CD4-positive, alpha-beta T cell treated with Interleukin-4 for 4 hours (primary cell): ENCODE data around the gene BST2.

Source experiments
- DNase-seq: peaks from one replicate; pipeline ENCODE4 v3.0.0-alpha.2; 2020

Gene BST2, protein sequence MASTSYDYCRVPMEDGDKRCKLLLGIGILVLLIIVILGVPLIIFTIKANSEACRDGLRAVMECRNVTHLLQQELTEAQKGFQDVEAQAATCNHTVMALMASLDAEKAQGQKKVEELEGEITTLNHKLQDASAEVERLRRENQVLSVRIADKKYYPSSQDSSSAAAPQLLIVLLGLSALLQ

DNA sequence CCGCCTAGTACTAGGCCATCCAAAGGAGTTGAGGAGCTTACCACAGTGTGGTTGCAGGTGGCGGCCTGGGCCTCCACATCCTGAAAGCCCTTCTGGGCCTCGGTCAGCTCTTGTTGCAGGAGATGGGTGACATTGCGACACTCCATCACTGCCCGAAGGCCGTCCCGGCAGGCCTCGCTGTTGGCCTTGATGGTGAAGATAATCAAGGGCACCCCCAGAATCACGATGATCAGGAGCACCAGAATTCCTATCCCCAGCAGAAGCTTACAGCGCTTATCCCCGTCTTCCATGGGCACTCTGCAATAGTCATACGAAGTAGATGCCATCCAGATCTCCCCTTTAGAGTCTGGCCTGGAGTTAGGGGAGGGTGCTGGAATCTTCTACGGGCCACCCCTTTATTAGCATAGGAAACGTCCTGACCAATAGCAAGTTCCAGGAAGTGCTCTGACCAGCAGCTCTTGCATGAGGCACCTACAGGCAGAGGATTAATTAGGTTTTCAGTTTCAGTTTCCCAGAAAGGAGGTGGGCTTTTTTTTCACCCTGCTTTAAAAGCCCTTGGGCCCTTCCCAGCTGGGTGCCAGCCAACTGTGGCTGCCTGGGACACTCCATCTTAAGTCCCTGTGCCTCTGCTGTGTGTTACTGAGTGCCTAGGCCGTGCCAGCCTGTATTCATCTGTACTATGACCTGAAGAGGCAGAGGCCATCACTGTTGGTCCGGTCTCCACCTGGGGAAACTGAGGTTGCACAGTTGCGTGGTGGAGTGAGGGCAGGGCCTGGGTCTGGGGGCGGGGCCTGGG lies at the start of gene BST2:
Gene BST2, minus strand, starts transcription at position 381 of the 796 bp plus-strand sequence. Its CDS starts 55 bp downstream, at position 326.
- DNase-seq = peak; percentile 80

DNA sequence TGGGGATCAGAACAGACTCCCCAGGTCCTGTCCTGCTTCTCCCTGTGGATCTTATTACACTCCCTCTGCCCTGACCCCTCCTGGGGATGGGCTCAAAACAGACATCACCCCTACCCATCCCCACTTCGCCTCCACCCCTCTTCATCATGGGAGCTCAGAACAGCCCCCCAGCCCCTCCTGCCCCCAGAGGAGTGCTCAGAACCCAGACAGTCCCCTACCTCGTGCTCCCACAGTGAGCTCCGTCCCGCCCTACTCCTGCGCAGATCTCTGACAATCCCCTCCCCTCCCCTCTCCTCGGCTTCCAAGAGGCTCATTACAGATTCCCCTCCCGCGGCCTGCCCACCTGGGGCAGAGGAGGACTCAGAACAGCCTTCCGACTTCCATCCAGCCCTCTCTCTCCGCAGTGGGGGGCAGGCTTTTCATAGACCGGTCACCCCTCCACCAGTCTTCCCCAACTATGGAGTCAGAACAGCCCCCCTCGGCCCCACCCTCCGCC lies 49.2 kb upstream of the BST2 start:
- no peak for DNase-seq

DNA sequence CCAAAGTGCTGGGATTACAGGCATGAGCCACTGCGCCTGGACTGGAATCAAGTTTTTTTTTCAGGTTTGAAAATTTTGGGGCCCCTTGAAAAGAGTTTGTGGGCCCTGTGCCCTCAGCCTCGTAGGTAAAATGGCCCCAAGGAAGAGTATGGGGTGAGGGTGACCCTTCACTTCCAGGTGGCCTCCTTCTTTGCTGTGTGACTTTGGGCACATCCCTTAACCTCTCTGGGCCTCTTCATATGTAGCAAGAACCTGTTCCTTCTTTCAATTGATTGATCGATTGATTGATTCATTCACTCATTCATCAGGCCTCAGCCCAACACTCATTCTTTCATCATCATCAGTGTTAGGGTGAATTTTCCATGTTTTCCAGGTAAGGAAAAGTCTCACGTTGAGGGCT lies 46.4 kb upstream of the BST2 start:
- no peak for DNase-seq

DNA sequence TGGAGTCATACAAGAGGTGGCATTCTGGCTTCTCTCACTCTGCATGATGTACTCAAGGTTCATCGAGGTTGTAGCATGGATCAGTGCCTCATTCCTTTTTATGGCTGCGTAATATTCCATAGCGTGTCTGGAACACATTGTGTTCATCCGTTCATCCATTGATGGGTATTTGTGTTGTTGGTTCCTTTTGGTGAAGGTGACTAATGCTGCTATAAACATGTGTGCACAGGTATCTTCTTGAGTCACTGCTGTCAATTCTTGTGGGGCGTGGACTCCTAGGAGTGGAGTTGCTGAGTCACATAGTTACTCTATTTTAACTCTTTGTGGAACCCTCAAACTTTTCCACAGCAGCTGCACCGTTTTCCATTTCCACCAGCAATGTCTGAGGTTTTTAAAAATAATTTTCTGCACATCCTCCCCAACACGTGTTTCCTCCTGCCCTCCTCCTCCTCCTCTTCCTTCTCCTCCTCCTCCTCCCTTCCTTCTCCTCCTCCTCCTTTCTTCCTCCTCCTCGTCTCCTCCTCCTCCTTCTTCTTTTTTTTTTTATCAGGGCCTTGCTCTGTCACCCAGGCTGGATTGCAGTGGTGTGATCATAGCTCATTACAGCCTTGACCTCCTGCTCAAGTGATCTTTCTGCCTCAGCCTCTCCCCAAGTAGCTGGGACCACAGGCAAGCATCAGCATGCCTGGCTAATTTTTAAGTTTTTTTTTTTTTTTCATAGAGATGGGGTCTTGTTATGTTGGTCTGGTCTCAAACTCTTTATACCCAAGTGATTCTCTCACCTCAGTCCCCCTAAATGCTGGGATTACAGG lies 45.0 kb upstream of the BST2 start:
- peak; percentile 54 for DNase-seq

DNA sequence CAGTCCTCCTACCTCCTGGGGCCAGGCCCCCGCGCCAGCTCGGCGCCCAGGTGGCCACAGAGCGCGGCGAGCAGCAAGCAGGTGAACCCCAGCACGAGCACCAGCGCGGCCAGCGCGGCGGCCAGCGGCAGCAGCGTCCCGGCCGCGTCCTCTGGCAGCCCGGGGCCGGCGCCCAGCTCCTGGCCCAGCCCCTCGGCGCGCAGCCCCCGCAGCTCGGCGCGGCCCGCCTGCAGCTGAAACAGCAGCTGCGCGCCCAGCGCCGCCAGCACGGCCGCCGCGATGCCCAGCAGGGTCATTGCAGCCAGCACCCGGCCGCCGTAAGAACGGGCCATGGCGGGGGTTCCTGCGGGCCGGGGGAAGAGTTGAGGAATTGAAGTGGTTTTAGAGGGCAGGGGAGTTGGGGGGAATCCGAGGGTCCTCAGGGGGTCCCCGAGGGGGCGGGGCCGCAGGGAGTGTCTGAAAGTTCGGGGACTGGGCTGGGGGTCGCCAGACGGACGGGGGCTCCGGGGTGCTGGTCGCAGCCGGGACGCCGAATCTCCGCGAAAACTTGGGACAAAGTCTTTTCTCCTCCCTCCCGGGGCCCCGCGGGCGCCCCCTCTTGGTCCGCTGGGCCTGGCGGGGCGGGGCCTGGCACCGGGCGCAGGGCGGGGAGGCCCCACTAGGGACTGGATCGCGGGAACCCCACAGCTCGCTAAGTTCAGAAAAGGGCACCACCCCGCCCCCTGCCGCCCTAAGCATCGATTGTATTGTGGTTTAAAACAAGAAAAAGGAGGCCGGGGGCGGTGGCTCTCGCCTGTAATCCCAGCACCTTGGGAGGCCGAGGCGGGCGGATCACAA lies 42.9 kb upstream of the BST2 start, which contains the start of gene TMEM221:
Gene TMEM221, minus strand, starts transcription at position 538 of the 837 bp plus-strand sequence. Its CDS starts 206 bp downstream, at position 332.
- peak; percentile 43 for DNase-seq

DNA sequence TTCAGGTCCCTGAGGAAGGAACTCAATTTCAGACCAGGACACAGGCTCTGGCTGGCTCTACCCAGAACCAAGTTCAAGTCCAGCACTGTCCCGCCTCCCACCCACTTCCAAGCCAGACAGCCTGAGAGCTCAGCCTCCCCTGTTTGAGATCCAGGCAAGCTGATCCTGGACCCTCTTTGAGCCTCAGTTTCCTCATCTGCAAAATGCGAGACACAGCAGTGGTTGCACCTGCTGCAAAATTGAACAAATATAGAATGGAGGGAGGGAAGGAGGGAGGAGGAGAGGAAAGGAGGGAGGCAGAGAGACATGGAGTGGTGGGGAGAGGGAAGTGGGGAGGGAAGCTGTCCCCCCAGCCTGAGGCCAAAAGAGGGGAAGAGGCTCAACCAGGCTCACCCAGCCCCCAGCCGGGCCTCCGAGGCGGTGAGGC lies 42.3 kb upstream of the BST2 start:
- no peak for DNase-seq

DNA sequence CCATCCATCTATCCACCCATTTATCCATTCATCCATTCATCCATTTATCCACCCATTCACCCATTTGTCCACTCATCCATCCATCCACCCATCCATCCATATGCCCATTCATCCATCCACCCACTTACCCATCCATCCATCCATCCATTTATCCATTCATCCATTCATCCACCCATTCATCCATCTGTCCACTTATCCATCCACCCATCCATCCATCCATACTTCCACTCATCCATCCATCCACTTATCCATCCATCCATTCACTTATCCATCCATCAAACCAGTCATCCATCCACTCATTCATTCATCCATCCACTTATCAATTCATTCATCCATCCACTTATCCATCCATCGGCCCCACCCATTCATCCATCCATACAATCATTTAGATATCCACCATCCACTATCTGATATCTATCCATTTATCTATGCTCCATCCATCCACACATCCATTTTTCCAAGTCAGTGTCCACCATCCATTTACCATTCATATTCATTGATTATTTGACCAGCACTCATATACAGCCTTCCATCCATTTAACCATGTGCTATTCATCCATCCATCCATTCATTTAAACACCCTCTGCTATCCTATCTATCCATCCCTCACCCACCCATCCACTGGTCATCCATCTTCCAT lies 40.2 kb upstream of the BST2 start:
- DNase-seq = no peak

DNA sequence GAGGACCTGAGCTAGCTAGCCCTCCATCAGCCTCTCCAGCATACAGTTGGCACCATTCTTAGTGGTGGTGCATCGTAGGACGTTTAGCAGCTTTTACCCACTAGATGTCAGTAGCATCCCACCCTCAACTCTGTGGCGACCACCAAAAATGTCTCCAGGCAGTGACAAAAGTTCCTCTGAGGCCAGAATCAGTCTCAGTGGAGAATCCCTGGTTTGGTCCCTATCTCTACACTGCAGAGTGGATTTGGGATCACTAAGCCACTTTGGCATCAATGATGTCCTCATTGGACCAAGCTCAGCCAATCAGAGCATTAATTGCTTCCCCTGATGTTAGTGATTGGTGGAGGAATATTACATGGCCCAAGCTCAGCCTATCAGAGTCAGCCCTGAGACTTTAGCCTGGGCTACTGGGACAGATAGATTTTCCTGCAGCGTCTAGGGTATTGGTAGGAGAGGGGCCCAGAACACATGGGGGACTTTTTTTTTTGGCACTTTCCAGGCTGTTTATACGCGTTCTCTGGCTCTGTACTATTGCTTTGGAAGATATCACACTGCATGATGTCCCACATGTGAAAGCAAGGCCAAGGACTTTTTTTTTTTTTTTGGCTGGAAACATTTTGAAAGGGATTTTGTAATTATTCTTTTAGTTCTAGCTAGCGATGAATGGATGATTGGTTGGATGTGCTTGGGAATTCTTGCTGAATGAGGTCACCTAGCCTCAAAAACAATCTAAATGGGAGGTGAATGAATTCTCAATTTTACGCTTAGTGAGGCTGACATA lies 36.0 kb upstream of the BST2 start:
- DNase-seq = peak; percentile 12

DNA sequence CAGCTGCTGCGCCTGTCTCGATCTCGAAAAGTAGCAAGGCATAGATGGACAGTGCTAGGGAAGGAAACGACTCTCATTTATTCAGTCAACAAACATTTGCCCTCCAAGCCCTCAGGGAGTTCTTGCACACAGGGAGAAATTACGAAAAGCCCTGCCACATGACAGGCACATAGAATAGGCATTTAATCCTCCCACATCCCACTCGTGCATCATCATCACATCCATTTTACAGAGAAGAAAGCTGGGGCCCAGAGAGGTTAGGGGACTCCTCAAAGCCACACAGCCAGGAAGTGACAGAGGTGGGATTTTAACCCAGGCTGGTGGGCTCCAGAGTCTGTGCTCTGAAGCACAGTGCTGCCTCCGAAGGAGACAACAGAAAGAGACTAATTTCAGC lies 31.4 kb upstream of the BST2 start:
- no peak for DNase-seq

DNA sequence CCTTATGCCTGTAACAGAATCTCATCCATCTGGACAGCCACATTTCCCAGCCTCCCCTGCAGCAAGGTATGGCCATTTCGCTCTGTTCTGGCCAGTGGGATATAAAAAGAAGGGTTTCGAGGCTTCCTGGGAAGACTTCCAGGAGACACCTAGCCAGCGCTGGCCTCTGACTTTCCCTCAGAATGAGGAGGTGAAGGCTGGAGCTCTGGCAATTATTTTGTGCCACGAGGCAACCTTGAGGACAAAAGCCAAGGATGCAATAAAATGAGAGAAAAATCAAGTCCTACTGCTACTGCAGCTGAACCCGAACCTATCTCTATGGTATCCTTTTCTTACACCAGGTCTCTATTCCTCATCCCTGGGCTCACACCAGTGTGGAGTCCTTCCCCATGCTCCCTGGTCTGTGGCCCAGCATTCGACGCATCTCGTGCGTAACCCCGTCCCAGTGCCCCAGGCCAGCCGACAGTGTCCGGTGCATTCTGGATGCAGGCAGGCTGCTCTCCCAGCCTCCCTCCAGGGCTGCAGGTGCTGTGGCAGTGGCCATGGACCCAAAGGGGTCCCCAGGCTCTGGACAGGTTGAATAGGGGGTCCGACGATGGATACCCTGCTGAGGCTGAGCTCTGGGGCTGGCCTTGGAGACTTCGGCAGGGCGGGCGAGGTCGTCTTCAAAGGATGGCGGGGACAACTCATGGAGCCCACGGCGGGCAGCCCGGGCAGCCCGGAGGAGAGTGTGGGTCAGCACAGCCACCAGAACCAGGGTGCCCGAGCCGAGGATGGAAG lies 30.9 kb upstream of the BST2 start:
- DNase-seq = no peak

DNA sequence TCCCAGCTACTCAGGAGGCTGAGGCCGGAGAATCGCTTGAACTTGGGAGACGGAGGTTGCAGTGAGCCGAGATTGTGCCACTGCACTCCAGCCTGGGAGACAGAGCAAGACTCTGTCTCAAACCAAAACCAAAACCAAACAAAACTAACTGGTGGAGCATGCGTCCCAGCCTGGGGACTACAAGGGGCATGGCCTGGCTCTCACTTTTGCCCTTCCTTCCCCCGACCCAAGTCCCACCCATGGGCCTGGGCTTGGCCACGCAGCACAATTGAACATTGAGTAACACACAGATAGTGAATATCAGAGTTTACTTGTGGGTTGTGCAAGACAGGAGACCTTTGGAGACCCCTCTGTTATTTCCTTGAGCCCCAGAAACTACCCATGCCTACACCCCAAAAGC lies 29.8 kb upstream of the BST2 start:
- no peak for DNase-seq

DNA sequence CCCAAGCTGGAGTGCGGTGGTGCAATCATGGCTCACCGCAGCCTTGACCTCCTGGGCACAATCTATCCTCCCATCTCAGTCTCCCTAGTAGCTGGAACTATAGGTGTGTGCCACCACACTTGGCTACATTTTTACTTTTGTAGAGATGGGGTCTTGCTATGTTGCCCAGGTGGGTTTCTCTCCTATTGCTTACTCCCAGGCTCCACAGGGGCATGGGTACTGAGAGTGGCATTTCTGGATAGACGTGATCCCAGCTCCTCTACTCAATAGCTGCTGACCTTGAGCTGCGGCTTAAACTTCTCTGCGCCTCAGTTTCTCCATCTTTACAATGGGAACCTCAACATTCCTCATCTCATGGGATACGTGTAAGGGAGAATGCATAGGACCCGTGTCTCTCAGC lies 26.0 kb upstream of the BST2 start:
- DNase-seq = no peak

DNA sequence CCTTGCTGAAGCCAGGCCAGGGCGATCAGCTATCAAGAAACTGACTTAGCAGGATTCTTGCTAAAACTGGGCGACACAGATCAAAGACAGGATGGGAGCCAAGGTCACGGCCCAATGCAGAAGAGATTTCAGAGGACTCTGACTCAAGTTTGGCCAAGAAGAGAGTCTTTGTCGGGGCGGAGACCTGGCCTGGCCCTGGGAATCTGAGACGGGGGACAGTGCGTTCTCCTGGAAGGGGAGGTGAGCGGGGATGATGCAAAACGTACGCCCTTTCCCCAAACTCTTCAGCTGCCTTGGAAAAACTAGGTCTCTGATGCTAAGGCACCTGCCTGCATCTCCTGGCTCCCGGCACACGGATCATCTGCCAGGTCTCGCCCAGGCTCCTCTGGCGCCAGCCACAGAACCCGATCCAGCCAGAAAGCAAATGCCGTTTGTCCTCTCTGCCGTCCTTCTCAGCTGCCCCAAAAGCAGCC lies 24.2 kb upstream of the BST2 start:
- no peak for DNase-seq

DNA sequence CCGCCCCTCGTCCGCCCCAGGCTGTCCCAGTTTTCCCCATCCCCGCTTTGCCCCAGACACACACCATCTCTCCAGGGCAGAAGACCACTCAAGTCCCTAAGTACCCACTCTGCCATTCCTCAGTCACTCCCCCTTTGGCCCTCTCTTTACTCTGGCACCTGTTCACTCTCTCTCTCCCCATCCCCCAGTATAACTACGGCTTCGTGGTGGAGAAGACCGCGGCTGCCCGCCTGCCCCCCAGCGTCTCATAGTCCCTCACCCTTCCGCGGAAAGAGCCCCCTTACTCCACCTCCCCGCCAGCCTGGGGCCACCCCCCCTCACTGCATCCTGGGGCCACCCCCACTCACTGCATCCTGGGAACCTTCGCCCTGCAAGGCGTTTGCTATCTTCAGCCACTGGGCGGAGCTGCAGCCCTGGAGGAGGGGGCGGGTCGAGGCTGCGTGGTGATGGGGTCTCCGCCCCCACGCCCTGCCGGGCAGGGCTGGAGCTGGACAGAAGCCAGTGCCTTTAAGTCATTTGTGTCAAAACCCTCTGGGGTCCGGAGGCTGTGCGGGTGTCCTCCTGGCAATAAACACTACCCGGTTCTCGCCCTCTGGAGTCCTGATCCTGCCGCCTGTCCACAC lies 19.4 kb upstream of the BST2 start:
- no peak for DNase-seq

DNA sequence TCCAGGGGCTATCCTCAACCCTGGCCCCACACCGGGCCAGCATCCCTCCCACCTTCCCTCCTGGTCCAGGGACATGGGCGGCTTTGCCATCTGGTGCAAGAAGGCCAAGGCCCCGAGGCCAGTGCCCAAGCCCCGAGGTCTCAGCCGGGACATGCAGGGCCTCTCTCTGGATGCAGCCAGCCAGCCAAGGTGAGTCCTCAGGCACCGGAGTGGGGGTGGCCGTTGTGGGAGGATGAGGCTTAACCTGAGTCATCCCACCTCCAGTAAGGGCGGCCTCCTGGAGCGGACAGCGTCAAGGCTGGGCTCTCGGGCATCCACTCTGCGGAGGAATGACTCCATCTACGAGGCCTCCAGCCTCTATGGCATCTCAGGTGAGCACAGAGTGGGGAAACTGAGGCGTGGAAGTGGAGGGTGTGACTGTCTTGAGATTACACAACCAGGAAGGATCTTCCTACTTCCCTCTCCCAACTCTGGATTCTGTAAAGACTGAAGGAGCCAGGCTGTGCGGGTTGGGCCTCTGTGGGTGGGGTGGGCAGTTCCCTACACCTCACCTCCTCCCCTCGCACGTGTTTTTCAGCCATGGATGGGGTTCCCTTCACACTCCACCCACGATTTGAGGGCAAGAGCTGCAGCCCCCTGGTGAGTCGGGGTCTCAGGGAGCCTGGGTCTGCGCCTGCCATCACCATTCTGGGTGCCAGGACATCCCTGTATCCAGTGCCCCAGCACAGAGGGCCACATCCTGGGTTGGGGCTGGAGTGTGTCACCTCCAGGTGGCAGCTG lies 18.2 kb upstream of the BST2 start:
- DNase-seq = no peak

DNA sequence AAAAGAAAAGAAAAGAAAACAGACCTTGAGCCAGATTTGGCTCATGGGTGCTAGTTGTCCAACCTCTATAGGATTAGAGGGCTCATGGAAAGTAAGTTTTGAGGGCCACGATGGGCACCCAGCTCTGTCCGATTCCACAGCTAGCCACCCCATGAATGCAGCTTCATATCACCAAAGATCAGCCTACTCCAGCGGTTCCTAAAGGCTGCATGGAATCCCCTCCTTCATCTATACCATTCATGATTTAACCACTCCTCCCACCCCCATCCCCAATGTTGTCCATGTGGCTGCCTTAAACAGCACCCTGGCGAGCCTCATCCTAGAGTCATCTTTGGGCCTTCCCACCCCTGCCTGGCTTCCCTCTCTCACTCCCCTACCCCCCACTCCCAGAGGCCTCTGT lies 16.5 kb upstream of the BST2 start:
- DNase-seq = no peak

DNA sequence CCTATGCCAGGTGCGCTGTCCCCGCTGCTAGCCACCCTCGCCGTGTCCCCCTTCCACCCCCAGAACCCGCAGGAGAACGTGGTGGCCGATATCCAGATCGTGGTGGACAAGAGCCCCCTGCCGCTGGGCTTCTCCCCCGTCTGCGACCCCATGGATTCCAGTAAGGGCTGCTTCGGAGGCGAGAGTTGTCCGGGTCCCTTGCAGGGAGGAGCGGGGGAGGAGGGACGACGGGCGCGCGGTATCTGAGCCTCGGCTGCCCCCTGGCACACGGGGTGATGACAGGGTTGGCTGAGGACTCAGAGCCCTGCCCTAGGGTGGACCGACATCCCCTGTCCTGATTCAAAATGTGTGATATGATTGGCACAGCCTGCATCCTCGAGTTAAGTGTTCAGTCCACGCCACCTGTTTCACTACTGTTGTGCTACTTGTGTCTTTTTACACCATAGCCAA lies 15.1 kb upstream of the BST2 start:
- DNase-seq = no peak

DNA sequence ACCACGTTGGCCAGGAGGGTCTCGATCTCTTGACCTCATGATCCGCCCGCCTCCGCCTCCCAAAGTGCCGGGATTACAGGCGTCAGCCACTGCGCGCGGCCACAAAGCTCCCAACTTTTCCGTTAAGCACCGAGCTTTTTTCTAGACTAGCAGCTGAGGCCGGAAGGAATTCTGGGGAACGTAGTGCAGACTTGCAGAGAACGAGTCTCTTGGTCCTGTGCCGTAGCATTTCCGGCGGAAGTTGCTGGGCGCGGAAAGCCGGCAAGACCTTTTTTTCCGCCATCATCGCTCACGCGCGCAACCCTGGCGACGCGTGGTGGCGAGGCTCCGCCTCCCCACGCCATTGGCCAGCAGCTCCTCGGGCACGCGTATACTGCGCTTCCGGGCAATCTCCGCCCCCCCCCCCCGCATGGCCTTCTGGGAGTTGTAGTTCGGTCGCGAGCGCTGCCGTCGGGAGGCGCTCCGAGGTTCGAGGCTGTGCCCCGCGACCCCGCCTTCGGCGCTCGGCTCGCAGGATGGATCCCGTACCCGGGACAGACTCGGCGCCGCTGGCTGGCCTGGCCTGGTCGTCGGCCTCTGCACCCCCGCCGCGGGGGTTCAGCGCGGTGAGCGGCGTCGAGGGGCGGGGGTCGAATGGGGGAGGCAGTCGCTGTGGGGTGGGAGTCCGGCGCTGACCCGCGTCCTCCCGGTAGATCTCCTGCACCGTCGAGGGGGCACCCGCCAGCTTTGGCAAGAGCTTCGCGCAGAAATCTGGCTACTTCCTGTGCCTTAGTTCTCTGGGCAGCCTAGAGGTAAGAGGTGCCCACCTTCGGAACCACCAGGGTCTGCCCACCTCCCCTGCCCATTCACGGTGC lies 14.4 kb upstream of the BST2 start, which contains the start of gene MVB12A:
Gene MVB12A, plus strand, starts transcription at position 427 of the 854 bp plus-strand sequence. Its CDS starts 89 bp downstream, at position 516.
- peak; percentile 97 for DNase-seq
